RPMI7951 (cell line): ENCODE data around the gene ZMYND15. TPM values are rescaled to one million over a fixed set of nuclear protein-coding genes. Genes with fewer than 3 reads are reported as not detected.
"Not testable (repeated sequence)": the region's sequence is repeated elsewhere in the genome, so short reads cannot be mapped to it uniquely, and the experiment has no call there.

ENCODE experiments used
- DNase-seq: peaks from one replicate; pipeline ENCODE4 v3.0.0-alpha.2; 2012; ENCODE audit warnings: low read depth
- total RNA-seq: library from RNA; depleted of rRNA; stranded (reverse); fragments of >200 nt; shearing (Covaris generic); gene quantifications from 2 replicates; pipeline ENCODE4 v1.2.3, GENCODE V29; 2014; rRNA removed

ZMYND15 gene
- total RNA-seq = not detected in 2 replicates

- DNase-seq = peak; percentile 27
Observed at GRCh38 chr17:4739122-4740024, at the start of gene ZMYND15, which contains the start of gene CXCL16. TSS of gene ZMYND15 (plus strand) at chr17:4739833. CDS start at chr17:4740549, 716 bp downstream. TSS of gene CXCL16 (minus strand) at chr17:4739928. CDS start at chr17:4739339, 589 bp downstream.

GRCh38 chr17:4689872-4690271 lies 49.8 kb upstream of the ZMYND15 start:
- not testable (repeated sequence) for DNase-seq

GRCh38 chr17:4690745-4691144 lies 48.9 kb upstream of the ZMYND15 start:
- DNase-seq = no peak

GRCh38 chr17:4691686-4692085 lies 47.9 kb upstream of the ZMYND15 start:
- no peak for DNase-seq

GRCh38 chr17:4693416-4693815 lies 46.2 kb upstream of the ZMYND15 start:
- no peak for DNase-seq

- DNase-seq = no peak
Observed at GRCh38 chr17:4696437-4696805, 43.2 kb upstream of the ZMYND15 start.

- DNase-seq = not testable (repeated sequence)
Observed at GRCh38 chr17:4699401-4700056, 40.1 kb upstream of the ZMYND15 start.

GRCh38 chr17:4701116-4701515 lies 38.5 kb upstream of the ZMYND15 start:
- no peak for DNase-seq

- DNase-seq = no peak
Observed at GRCh38 chr17:4703330-4703691, 36.3 kb upstream of the ZMYND15 start.

GRCh38 chr17:4704574-4704907 lies 35.1 kb upstream of the ZMYND15 start:
- DNase-seq = not testable (repeated sequence)

GRCh38 chr17:4704991-4705390 lies 34.6 kb upstream of the ZMYND15 start:
- no peak for DNase-seq

GRCh38 chr17:4706121-4706520 lies 33.5 kb upstream of the ZMYND15 start:
- peak; percentile 66 for DNase-seq

GRCh38 chr17:4708436-4708835 lies 31.2 kb upstream of the ZMYND15 start:
- peak; percentile 9 for DNase-seq

GRCh38 chr17:4709794-4710692 lies 29.6 kb upstream of the ZMYND15 start, which contains the start of gene ARRB2:
TSS of gene ARRB2 (plus strand) at chr17:4710632. CDS start at chr17:4710722, 90 bp downstream.
- peak; percentile 95 for DNase-seq

- DNase-seq = no peak
Observed at GRCh38 chr17:4710693-4711634, 28.7 kb upstream of the ZMYND15 start.

- DNase-seq = no peak
Observed at GRCh38 chr17:4711661-4712181, 27.9 kb upstream of the ZMYND15 start.

- DNase-seq = no peak
Observed at GRCh38 chr17:4712526-4712925, 27.1 kb upstream of the ZMYND15 start.

- DNase-seq = not testable (repeated sequence)
Observed at GRCh38 chr17:4714340-4715062, 25.1 kb upstream of the ZMYND15 start.

- no peak for DNase-seq
Observed at GRCh38 chr17:4715063-4715744, 24.4 kb upstream of the ZMYND15 start.
